Hepatic stellate cell (primary cell): Measurements from ENCODE around the gene OR6V1.
"Not testable (repeated sequence)": the region's sequence is repeated elsewhere in the genome, so short reads cannot be mapped to it uniquely, and the experiment has no call there.

Source experiments
- DNase-seq: peaks from one replicate; pipeline ENCODE4 v3.0.0; 2011; ENCODE audit warnings: low spot score

OR6V1 gene

GRCh38 chr7:143043391-143043790 is 8.8 kb upstream of the OR6V1 start:
- no peak for DNase-seq

GRCh38 chr7:143046426-143046851 is 5.7 kb upstream of the OR6V1 start:
- DNase-seq: no peak

- DNase-seq: no peak
Measured at GRCh38 chr7:143047326-143047725, 4.8 kb upstream of the OR6V1 start.

GRCh38 chr7:143048827-143049226 is 3.3 kb upstream of the OR6V1 start:
- no peak for DNase-seq

GRCh38 chr7:143049362-143049761 is 2.8 kb upstream of the OR6V1 start:
- DNase-seq: peak; percentile 24

GRCh38 chr7:143050931-143051330 is 1.2 kb upstream of the OR6V1 start:
- DNase-seq: no peak

GRCh38 chr7:143054621-143055020 is 2.5 kb downstream of the OR6V1 start:
- no peak for DNase-seq

- DNase-seq: no peak
Measured at GRCh38 chr7:143055754-143056153, 3.6 kb downstream of the OR6V1 start.

GRCh38 chr7:143063741-143064140 is 11.6 kb downstream of the OR6V1 start:
- no peak for DNase-seq

- DNase-seq: no peak
Measured at GRCh38 chr7:143068446-143068845, 16.3 kb downstream of the OR6V1 start.

GRCh38 chr7:143069912-143070500 is 17.9 kb downstream of the OR6V1 start:
- no peak for DNase-seq

- no peak for DNase-seq
Measured at GRCh38 chr7:143073556-143073955, 21.4 kb downstream of the OR6V1 start.

- DNase-seq: no peak
Measured at GRCh38 chr7:143074141-143074540, 22.0 kb downstream of the OR6V1 start.

GRCh38 chr7:143085109-143085508 is 33.0 kb downstream of the OR6V1 start:
- no peak for DNase-seq

- DNase-seq: not testable (repeated sequence)
Measured at GRCh38 chr7:143085610-143086009, 33.5 kb downstream of the OR6V1 start.

GRCh38 chr7:143088549-143089231 is 36.5 kb downstream of the OR6V1 start:
- DNase-seq: not testable (repeated sequence)

GRCh38 chr7:143096146-143096545 is 44.0 kb downstream of the OR6V1 start:
- DNase-seq: no peak

- not testable (repeated sequence) for DNase-seq
Measured at GRCh38 chr7:143099579-143099978, 47.4 kb downstream of the OR6V1 start.
